B cell (primary cell): ENCODE results near the gene TP53. TPM values are rescaled to one million over a fixed set of nuclear protein-coding genes. Genes with fewer than 3 reads are reported as not detected.

Experiments used
- ATAC-seq: fragments of 200-7000 bp; cut with Tn5 transposase; one replicate; pipeline ENCODE4 v1.10.0; 2021; ENCODE audit warnings: low read depth, mild to moderate bottlenecking, moderate number of reproducible peaks, moderate library complexity
- CTCF ChIA-PET: fragments of 350-600 bp; sonication (Branson Sonifier 250); formaldehyde crosslinking; loops from one replicate; lab custom pipeline; 2021; ENCODE audit warnings: antibody characterized with exemption, inconsistent platforms; lab: Charles Lee
- POLR2A ChIA-PET: fragments of 350-600 bp; sonication (Branson Sonifier 250); formaldehyde crosslinking; loops from one replicate; lab custom pipeline; 2021; ENCODE audit warnings: antibody characterized with exemption; lab: Charles Lee
- DNase-seq: peaks from one replicate; pipeline ENCODE4 v3.0.0; 2013
- H2AFZ ChIP-seq: 2 replicates; pipeline ENCODE4 v1.6.1; 2012; ENCODE audit warnings: mild to moderate bottlenecking, low read depth, low read length; ENCODE audit not compliant: insufficient read depth, poor library complexity, severe bottlenecking
- H3K27ac ChIP-seq, 2 donors: 1 replicate in 1 of 2; 2 replicates in 1 of 2; pipeline ENCODE4 v1.5.1; 2012 to 2013; ENCODE audit warnings: low read length in 2 of 2, mild to moderate bottlenecking in 2 of 2, moderate library complexity in 1 of 2
- H3K27me3 ChIP-seq, 4 experiments: fragments of 200-600 bp in 1 of 4; sonication (generic) in 1 of 4; replicated peaks in 1 of 4; 1 replicate in 2 of 4; 2 replicates in 2 of 4; pipeline versions ENCODE4 v1.6.1 to v1.7.0; 2013 to 2016; ENCODE audit warnings: low read length in 3 of 4, mild to moderate bottlenecking in 2 of 4, mixed read lengths in 1 of 4, moderate library complexity in 1 of 4; ENCODE audit not compliant: insufficient read depth in 4 of 4, control insufficient read depth in 3 of 4; ENCODE audit errors: control extremely low read depth in 1 of 4
- H3K36me3 ChIP-seq, 2 experiments: replicated peaks in 1 of 2; 1 replicate in 1 of 2; 2 replicates in 1 of 2; pipeline versions ENCODE4 v1.6.1 to v1.7.1; 2013; ENCODE audit warnings: low read length in 1 of 2; ENCODE audit not compliant: insufficient read depth in 2 of 2, control insufficient read depth in 1 of 2; ENCODE audit errors: control extremely low read depth in 1 of 2, extremely low read depth in 1 of 2
- H3K4me1 ChIP-seq, 2 donors: fragments of 200-600 bp in 1 of 2; sonication (generic) in 1 of 2; 1 replicate in 1 of 2; 2 replicates in 1 of 2; pipeline versions ENCODE4 v1.5.1 to v1.6.1; 2013 to 2017; ENCODE audit warnings: low read length in 2 of 2; ENCODE audit not compliant: control insufficient read depth in 2 of 2, insufficient read depth in 2 of 2
- H3K4me2 ChIP-seq: replicated peaks from 2 replicates; pipeline ENCODE3; 2012; ENCODE audit warnings: mild to moderate bottlenecking, low read depth, low read length; ENCODE audit not compliant: poor library complexity, severe bottlenecking
- H3K4me3 ChIP-seq, 5 experiments: fragments of 200-600 bp in 1 of 5; sonication (generic) in 1 of 5; 1 replicate in 3 of 5; 2 replicates in 2 of 5; pipeline versions ENCODE4 v1.5.1 to v1.7.0; 2011 to 2016; ENCODE audit warnings: low read length in 4 of 5, mild to moderate bottlenecking in 4 of 5, low read depth in 2 of 5, control low read depth in 1 of 5, moderate library complexity in 1 of 5; ENCODE audit not compliant: insufficient read depth in 1 of 5; ENCODE audit errors: control extremely low read depth in 1 of 5, extremely low read depth in 1 of 5
- H3K79me2 ChIP-seq: fragments of 200-600 bp; sonication (generic); one replicate; pipeline ENCODE4 v1.6.0; 2016; ENCODE audit warnings: low read length; ENCODE audit not compliant: control insufficient read depth, insufficient read depth
- H3K9ac ChIP-seq: fragments of 200-600 bp; sonication (generic); 2 replicates; pipeline ENCODE4 v1.6.1; 2017; ENCODE audit warnings: mild to moderate bottlenecking, low read length, moderate library complexity
- H3K9me3 ChIP-seq, 3 donors: one replicate each; pipeline versions ENCODE4 v1.6.1 to v1.7.1; 2013; ENCODE audit warnings: low read length in 2 of 3; ENCODE audit not compliant: control insufficient read depth in 2 of 3, insufficient read depth in 1 of 3; ENCODE audit errors: control extremely low read depth in 1 of 3
- H4K20me1 ChIP-seq: 2 replicates; pipeline ENCODE4 v1.6.0; 2012; ENCODE audit warnings: mild to moderate bottlenecking, low read length; ENCODE audit not compliant: insufficient read depth, control insufficient read depth, poor library complexity, severe bottlenecking
- H3K27ac Mint-ChIP-seq: one replicate; pipeline ENCODE4 v1.8.0; 2021; ENCODE audit warnings: mixed read lengths
- H3K27me3 Mint-ChIP-seq: one replicate; pipeline ENCODE4 v1.8.0; 2021; ENCODE audit warnings: mixed read lengths
- H3K4me1 Mint-ChIP-seq: one replicate; pipeline ENCODE4 v1.8.0; 2021; ENCODE audit warnings: mixed read lengths
- H3K4me3 Mint-ChIP-seq: one replicate; pipeline ENCODE4 v1.8.0; 2021; ENCODE audit warnings: mixed read lengths
- H3K9me3 Mint-ChIP-seq: one replicate; pipeline ENCODE4 v1.8.0; 2022; ENCODE audit warnings: mixed read lengths; ENCODE audit not compliant: insufficient read depth
- CTCF ChIP-seq: fragments of 200-600 bp; IDR thresholded peaks from one replicate; pipeline ENCODE4 v1.8.0; 2022; ENCODE audit warnings: antibody characterized with exemption, mild to moderate bottlenecking
- EZH2 ChIP-seq: IDR thresholded peaks from 2 replicates; pipeline ENCODE4 v1.6.1; 2012; ENCODE audit warnings: borderline replicate concordance, low read depth, mild to moderate bottlenecking, moderate library complexity, low read length; ENCODE audit not compliant: insufficient read depth, poor library complexity, severe bottlenecking
- WGBS: methylation state at CpG from one replicate; pipeline ENCODE4 v1.1.5; 2013; ENCODE audit warnings: missing lambda C conversion rate; ENCODE audit not compliant: insufficient coverage; 5-methylcytosine and 5-hydroxymethylcytosine counted together
- intact Hi-C: fragments of 100-400 bp; cut with micrococcal nuclease; formaldehyde crosslinking; loops from one replicate; pipeline ENCODE4 v1.10.0; 2022
- polyA plus RNA-seq: library from polyadenylated mRNA; depleted of rRNA; stranded (reverse); fragments of >200 nt; gene quantifications from 2 replicates; pipeline ENCODE4 v1.2.3, GENCODE V29; 2012
- total RNA-seq, 2 donors: library from RNA; stranded (reverse); fragments of 120-200 nt in 1 of 2; gene quantifications; 1 replicate in 1 of 2; 2 replicates in 1 of 2; pipeline versions ENCODE4 v1.2.3 to v1.2.4, GENCODE V29; 2013 to 2022

TP53 gene
- total and polyA plus RNA-seq, 2 donors (not counting 1 experiment from before 2014, with no cell fraction given), result 76.1 to 89.9 TPM

- Histone ChIP-seq H3K9ac (no peak overlapping the region), H3K9me3 (no peaks in the 10 kb centered on the region), H3K27ac (no peak overlapping the region), H3K36me3 (peaks cover 0 to 21% of the 10 kb centered on the region in 2 experiments), H3K4me3 (no peak overlapping the region), H4K20me1 (no peaks in the 10 kb centered on the region), H3K79me2 (no peaks in the 10 kb centered on the region), H3K4me2 (no peak overlapping the region), H3K27me3 (peaks cover 0 to 49% (median 19%) of the 10 kb centered on the region in 4 experiments), H2AFZ (no peak overlapping the region), H3K4me1 (peaks cover 19 to 23% of the 10 kb centered on the region in 2 donors)
- H3K27ac Mint-ChIP-seq, result no peak overlapping the region
- peaks cover 15% of the 10 kb centered on the region for H3K4me1 Mint-ChIP-seq
- H3K4me3 Mint-ChIP-seq, result no peak overlapping the region
- ChIA-PET POLR2A (interaction anchor here (0.6 kb wide), 1 partner anchor 535 kb away, joined by 5 read pairs; no protein-coding TSS in a partner anchor), CTCF (no interaction called here)
- TF ChIP-seq CTCF, result no peak
- TF ChIP-seq EZH2, result no peak
- H3K27me3 Mint-ChIP-seq, result peaks cover 36% of the 10 kb centered on the region
- ATAC-seq, result no peak
- DNase-seq, result no peak
- 97% methylated on average over 14 of the region's 14 CpGs for WGBS
- no peaks in the 10 kb centered on the region for H3K9me3 Mint-ChIP-seq
- intact Hi-C loops, result no loop called here
Observed at GRCh38 chr17:7701681-7702080, 14.4 kb upstream of the TP53 start.

GRCh38 chr17:7700510-7700909 lies 13.2 kb upstream of the TP53 start:
- CTCF ChIA-PET, result interaction anchor here (0.7 kb wide), 1 partner anchor 79 kb away, joined by 5 read pairs; no protein-coding TSS in a partner anchor
- 100% methylated on average over 3 of the region's 7 CpGs for WGBS

More at GRCh38 chr17:7700510-7700909, 13.2 kb upstream of the TP53 start:
- Mint-ChIP-seq H3K9me3 (no peaks in the 10 kb centered on the region), H3K27me3 (peaks cover 24% of the 10 kb centered on the region), H3K4me3 (no peak overlapping the region), H3K4me1 (peaks cover 9% of the 10 kb centered on the region), H3K27ac (no peak overlapping the region)
- no peak for DNase-seq
- H3K4me1 ChIP-seq, result peaks cover 17 to 18% of the 10 kb centered on the region in 2 donors
- no peak overlapping the region for H3K4me2 ChIP-seq
- peaks cover 0 to 21% of the 10 kb centered on the region in 2 experiments for H3K36me3 ChIP-seq
- no peak overlapping the region for H3K27ac ChIP-seq
- H4K20me1 ChIP-seq, result no peaks in the 10 kb centered on the region
- POLR2A ChIA-PET, result no interaction called here
- ATAC-seq, result no peak
- TF ChIP-seq CTCF, result no peak
- TF ChIP-seq EZH2, result no peak
- no peaks in the 10 kb centered on the region for H3K9me3 ChIP-seq
- H3K9ac ChIP-seq, result no peak overlapping the region
- intact Hi-C loops, result no loop called here
- no peak overlapping the region for H3K4me3 ChIP-seq
- no peaks in the 10 kb centered on the region for H3K79me2 ChIP-seq
- no peak overlapping the region for H2AFZ ChIP-seq
- H3K27me3 ChIP-seq, result peaks cover 0 to 38% (median 12%) of the 10 kb centered on the region in 4 experiments
